Measurements from ENCODE around the gene MEGF9. TPM values are rescaled to one million over a fixed set of nuclear protein-coding genes. Genes with fewer than 3 reads are reported as not detected.
"Not testable (repeated sequence)": the region's sequence is repeated elsewhere in the genome, so short reads cannot be mapped to it uniquely, and the experiment has no call there.

Gene MEGF9
- total and polyA plus RNA-seq, 2 experiments from 2014 or later, result 10.3 to 27.4 TPM

GRCh38 chr9:120555839-120556238 is 158.4 kb downstream of the MEGF9 start:
- TF ChIP-seq CTCF (IDR thresholded peaks at IDR 0.05; ENCODE audit: poor library complexity) (no peak), EZH2 (IDR thresholded peaks at IDR 0.05; ENCODE audit: borderline replicate concordance) (no peak), EZH2phosphoT487 (IDR thresholded peaks at IDR 0.05; ENCODE audit: low read depth, severe bottlenecking, unreplicated experiment) (no peak)
- WGBS (ENCODE audit: low lambda C conversion rate, missing lambda C conversion rate), result 95% methylated on average over 4 of the region's 4 CpGs
- no peaks in the 10 kb centered on the region for H3K9me3 ChIP-seq (ENCODE audit: low read depth)

GRCh38 chr9:120552210-120552704 is 162.0 kb downstream of the MEGF9 start:
- H3K9me2 ChIP-seq (replicated peaks; ENCODE audit: insufficient read depth); H3K36me3 ChIP-seq (replicated peaks; ENCODE audit: insufficient read depth, low read depth); H3K27me3 ChIP-seq; H3K4me1 ChIP-seq (ENCODE audit: insufficient read depth); H3K4me3 ChIP-seq; H3K9me3 ChIP-seq (ENCODE audit: low read depth); H3K27ac ChIP-seq; H4K20me1 ChIP-seq (ENCODE audit: insufficient read depth, poor library complexity, severe bottlenecking); H2AFZ ChIP-seq; H3K4me2 ChIP-seq; DNase-seq (ENCODE audit: low spot score): not testable (repeated sequence)
- WGBS (ENCODE audit: low lambda C conversion rate, missing lambda C conversion rate), result over 99% methylated on average over 7 of the region's 7 CpGs
- peaks cover 15% of the 10 kb centered on the region for H3K79me2 ChIP-seq

More at GRCh38 chr9:120555839-120556238, 158.4 kb downstream of the MEGF9 start:
- no peak for DNase-seq (ENCODE audit: low spot score)
- H3K36me3 ChIP-seq (replicated peaks; ENCODE audit: insufficient read depth, low read depth), result no peaks in the 10 kb centered on the region
- no peak overlapping the region for H3K4me3 ChIP-seq
- no peak overlapping the region for H3K4me2 ChIP-seq
- no peak overlapping the region for H3K27ac ChIP-seq
- no peaks in the 10 kb centered on the region for H3K4me1 ChIP-seq (ENCODE audit: insufficient read depth)
- no peak overlapping the region for H2AFZ ChIP-seq
- H3K9me2 ChIP-seq (replicated peaks; ENCODE audit: insufficient read depth), result no peaks in the 10 kb centered on the region
- H3K27me3 ChIP-seq, result no peaks in the 10 kb centered on the region
- peaks cover 15% of the 10 kb centered on the region for H3K79me2 ChIP-seq
- no peaks in the 10 kb centered on the region for H4K20me1 ChIP-seq (ENCODE audit: insufficient read depth, poor library complexity, severe bottlenecking)

Other genes starting within 250 kb of the MEGF9 start
- gene CDK5RAP2, start 134.3 kb downstream of the MEGF9 start, total RNA-seq, result 28.0 and 30.9 TPM in 2 replicates
- gene CDK5RAP2, start 134.3 kb downstream of the MEGF9 start, polyA plus RNA-seq, result 23.9 and 28.8 TPM in 2 replicates
- gene FBXW2, start 78.9 kb upstream of the MEGF9 start, total RNA-seq, result 52.0 and 54.5 TPM in 2 replicates
- 30.1 and 34.6 TPM in 2 replicates for gene FBXW2, start 78.9 kb upstream of the MEGF9 start, polyA plus RNA-seq
- 13.3 and 14.7 TPM in 2 replicates for gene PSMD5, start 128.5 kb upstream of the MEGF9 start, total RNA-seq
- gene PSMD5, start 128.5 kb upstream of the MEGF9 start, polyA plus RNA-seq, result 10.4 and 12.1 TPM in 2 replicates
- 33.7 and 34.8 TPM in 2 replicates for gene PHF19, start 162.7 kb upstream of the MEGF9 start, total RNA-seq
- 25.4 and 30.9 TPM in 2 replicates for gene PHF19, start 162.7 kb upstream of the MEGF9 start, polyA plus RNA-seq
- gene TRAF1, start 212.3 kb upstream of the MEGF9 start, total RNA-seq, result 4.0 and 5.4 TPM in 2 replicates
- gene TRAF1, start 212.3 kb upstream of the MEGF9 start, polyA plus RNA-seq, result 2.2 and 3.3 TPM in 2 replicates